Activated naive CD4-positive, alpha-beta T cell treated with anti-CD3 and anti-CD28 coated beads, Interleukin-2, amount 50 U/mL, for 72 hours (primary cell): ENCODE data around the gene TTPAL. TPM values are rescaled to one million over a fixed set of nuclear protein-coding genes. Genes with fewer than 3 reads are reported as not detected.
A peak's percentile ranks its signal among the peaks of the same experiment; 100 is the strongest.

Experiments
- ATAC-seq, 2 donors: fragments of 150-1000 bp; cut with Tn5 transposase; 2 replicates each; pipeline ENCODE4 v1.10.0; 2021; ENCODE audit warnings: mild to moderate bottlenecking in 2 of 2, moderate library complexity in 2 of 2
- DNase-seq, 2 donors: peaks; one replicate each; pipeline ENCODE4 v3.0.0; 2021 to 2022; ENCODE audit warnings: low spot score in 2 of 2
- H3K27ac Mint-ChIP-seq, 2 donors: one replicate each; pipeline ENCODE4 v1.8.0; 2022; ENCODE audit warnings: mild to moderate bottlenecking in 2 of 2, mixed read lengths in 2 of 2
- H3K36me3 Mint-ChIP-seq, 2 donors: one replicate each; pipeline ENCODE4 v1.8.0; 2022; ENCODE audit warnings: mixed read lengths in 2 of 2
- H3K9me3 Mint-ChIP-seq, 2 donors: one replicate each; pipeline ENCODE4 v1.8.0; 2022; ENCODE audit warnings: mixed read lengths in 2 of 2
- total RNA-seq, 2 donors: library from RNA; stranded (reverse); gene quantifications; one replicate each; pipeline ENCODE4 v1.2.3, GENCODE V29; 2022

Gene TTPAL
- total RNA-seq, 2 donors from 2014 or later: 7.5 to 15.4 TPM

- Mint-ChIP-seq H3K36me3 (peaks cover 9 to 12% of the 10 kb centered on the region in 2 donors), H3K9me3 (no peaks in the 10 kb centered on the region), H3K27ac (peak overlapping the region in 1 of 2 donors; percentile 83)
- ATAC-seq (no peak), DNase-seq (no peak)
Measured at GRCh38 chr20:44480097-44480496, 4.4 kb downstream of the TTPAL start.

DNA sequence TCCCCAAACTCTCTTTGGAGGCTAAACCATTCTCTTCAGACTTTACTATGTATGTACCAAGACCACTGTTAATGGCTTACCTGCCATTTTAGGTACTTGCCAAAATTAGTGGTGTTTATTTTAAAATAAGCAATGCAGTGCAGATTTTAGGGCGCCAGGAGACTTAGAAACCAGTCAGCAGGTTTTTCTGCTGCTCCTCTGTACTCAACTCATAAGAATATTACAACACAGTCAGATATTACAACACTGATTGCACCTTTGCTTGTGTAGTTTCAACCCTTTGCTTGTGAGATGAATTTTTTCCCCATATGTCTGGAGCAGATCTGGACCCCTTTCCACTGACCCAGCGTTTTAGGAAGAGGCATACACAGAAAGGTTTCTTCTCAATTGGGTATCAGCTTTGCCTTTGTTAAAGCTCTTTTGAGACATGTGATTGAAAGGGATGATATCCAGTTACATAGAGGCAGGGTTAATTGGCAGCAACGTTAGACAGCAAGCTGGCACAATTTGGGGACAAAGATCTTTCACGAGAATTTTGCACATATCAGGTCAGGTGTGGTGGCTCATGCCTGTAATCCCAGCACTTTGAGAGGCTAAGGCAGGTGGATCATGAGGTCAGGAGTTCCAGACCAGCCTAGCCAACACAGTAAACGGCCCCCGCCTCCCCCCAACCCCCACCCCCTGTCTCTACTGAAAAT is 6.2 kb downstream of the TTPAL start:
- no peaks in the 10 kb centered on the region for H3K9me3 Mint-ChIP-seq
- H3K36me3 Mint-ChIP-seq: peaks cover 5 to 7% of the 10 kb centered on the region in 2 donors
- no peak overlapping the region for H3K27ac Mint-ChIP-seq
- ATAC-seq: no peak
- no peak for DNase-seq

- no peak for DNase-seq
- H3K9me3 Mint-ChIP-seq: no peaks in the 10 kb centered on the region
- ATAC-seq: no peak
- peaks cover 5 to 7% of the 10 kb centered on the region in 2 donors for H3K36me3 Mint-ChIP-seq
- peak overlapping the region in 1 of 2 donors; percentile 44 for H3K27ac Mint-ChIP-seq
Measured at GRCh38 chr20:44483112-44483511, 7.4 kb downstream of the TTPAL start.

- peaks cover 5 to 7% of the 10 kb centered on the region in 2 donors for H3K36me3 Mint-ChIP-seq
- peak overlapping the region in 1 of 2 donors; percentile 73 for H3K27ac Mint-ChIP-seq
- DNase-seq: no peak
- ATAC-seq: peak; percentile 81 to 83
- H3K9me3 Mint-ChIP-seq: no peaks in the 10 kb centered on the region
Measured at GRCh38 chr20:44485078-44485829, 9.6 kb downstream of the TTPAL start.

DNA sequence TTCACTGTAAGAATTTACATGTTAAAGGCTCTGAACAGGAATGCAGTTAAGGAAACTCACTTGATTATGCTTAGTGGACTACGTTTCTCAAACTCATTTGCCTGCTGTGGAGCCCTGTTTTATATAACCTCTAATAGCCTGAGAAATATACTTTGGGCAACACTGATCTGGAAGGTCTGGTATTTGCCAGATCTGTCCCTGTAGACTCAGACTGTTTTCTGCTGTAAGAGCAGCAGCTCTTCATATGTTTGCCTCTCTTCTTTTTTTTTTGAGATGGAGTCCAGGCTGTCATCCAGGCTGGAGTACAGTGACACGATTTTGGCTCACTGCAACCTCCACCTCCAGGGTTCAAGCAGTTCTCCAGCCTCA is 10.1 kb downstream of the TTPAL start:
- Mint-ChIP-seq H3K9me3 (no peaks in the 10 kb centered on the region), H3K27ac (peak overlapping the region in 1 of 2 donors; percentile 73), H3K36me3 (peaks cover 5 to 7% of the 10 kb centered on the region in 2 donors)
- DNase-seq (no peak), ATAC-seq (no peak)

- H3K27ac Mint-ChIP-seq: peak overlapping the region; percentile 4 to 45
- no peaks in the 10 kb centered on the region for H3K9me3 Mint-ChIP-seq
- ATAC-seq: no peak
- no peaks in the 10 kb centered on the region for H3K36me3 Mint-ChIP-seq
- DNase-seq: no peak
Measured at GRCh38 chr20:44488551-44488950, 12.9 kb downstream of the TTPAL start.

DNA sequence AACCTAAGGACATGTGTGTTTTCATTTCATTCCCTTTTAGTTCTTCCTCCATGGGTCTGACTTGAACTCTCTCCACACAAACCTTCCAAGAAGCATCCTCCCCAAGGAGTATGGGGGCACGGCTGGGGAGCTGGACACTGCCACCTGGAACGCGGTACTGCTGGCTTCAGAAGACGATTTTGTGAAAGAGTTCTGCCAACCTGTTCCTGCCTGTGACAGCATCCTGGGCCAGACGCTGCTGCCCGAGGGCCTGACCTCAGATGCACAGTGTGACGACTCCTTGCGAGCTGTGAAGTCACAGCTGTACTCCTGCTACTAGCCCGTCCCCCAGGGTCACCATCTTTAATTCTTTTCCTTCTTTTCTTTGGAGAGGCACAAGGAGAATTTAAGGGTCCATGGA is 13.5 kb downstream of the TTPAL start:
- DNase-seq (no peak), ATAC-seq (no peak)
- H3K9me3 Mint-ChIP-seq: no peaks in the 10 kb centered on the region
- peaks cover 0 to 5% of the 10 kb centered on the region in 2 donors for H3K36me3 Mint-ChIP-seq
- H3K27ac Mint-ChIP-seq: peak overlapping the region; percentile 45 to 68

DNA sequence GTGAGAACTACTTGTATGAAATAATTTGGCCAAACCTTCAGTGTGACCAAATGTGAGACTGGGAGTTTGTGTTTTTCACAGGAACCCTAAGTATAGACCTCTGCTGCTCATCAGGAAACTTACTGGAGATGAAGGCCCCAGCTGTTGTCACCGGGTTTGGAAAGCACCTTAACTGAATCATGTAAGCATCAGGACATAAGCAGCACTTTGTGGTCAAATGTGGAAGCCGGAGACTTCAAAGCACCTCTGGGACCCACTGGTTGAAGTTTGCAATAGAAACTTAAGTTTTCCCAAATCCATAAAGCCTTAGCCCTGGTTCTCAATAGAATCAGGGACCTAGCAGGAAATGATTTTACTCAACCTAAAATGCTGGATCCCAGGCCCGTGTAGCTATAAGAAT is 14.3 kb downstream of the TTPAL start:
- peak in 1 of 2 donors; percentile 69 for ATAC-seq
- Mint-ChIP-seq H3K27ac (peak overlapping the region in 1 of 2 donors; percentile 68), H3K9me3 (no peaks in the 10 kb centered on the region), H3K36me3 (peaks cover 0 to 9% of the 10 kb centered on the region in 2 donors)
- no peak for DNase-seq

DNA sequence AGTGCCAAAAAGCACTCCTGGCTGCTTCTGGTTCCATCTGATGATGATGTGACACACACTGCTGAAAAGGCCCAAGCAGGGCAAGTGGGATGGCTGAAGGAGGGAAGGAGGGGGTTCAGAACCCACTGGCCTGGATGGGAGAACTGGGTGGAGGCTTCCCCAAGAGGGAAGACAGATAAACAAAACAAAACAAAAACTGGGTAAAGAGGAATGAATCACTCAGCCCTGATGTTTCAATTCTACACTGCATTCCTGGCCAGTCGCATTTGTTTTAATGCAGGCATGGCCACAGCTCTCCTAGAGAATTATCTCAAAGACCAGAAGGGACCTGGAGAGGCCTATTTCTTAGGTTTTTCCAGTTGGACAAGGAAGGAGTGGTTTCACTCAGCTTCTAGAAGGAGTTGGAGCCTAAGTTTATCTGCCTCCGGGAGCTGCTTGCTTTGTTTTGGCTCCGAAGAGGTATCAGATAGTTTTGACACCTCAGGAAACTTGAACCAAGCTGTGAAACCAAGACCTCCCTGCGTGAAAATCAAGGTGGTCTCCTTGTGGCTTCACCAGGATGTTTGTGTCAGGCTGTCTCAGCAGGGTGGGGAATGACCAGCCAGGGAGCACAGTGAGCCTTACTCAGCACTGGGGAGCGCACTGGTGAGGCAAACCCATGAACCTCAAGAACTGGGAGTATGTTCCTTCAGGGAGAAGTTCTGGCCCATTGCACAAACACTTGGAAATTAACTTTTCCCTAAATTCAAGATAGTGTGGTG is 16.1 kb downstream of the TTPAL start:
- peak overlapping the region; percentile 61 to 95 for H3K27ac Mint-ChIP-seq
- peaks cover 6 to 20% of the 10 kb centered on the region in 2 donors for H3K36me3 Mint-ChIP-seq
- ATAC-seq (no peak), DNase-seq (no peak)
- no peaks in the 10 kb centered on the region for H3K9me3 Mint-ChIP-seq

DNA sequence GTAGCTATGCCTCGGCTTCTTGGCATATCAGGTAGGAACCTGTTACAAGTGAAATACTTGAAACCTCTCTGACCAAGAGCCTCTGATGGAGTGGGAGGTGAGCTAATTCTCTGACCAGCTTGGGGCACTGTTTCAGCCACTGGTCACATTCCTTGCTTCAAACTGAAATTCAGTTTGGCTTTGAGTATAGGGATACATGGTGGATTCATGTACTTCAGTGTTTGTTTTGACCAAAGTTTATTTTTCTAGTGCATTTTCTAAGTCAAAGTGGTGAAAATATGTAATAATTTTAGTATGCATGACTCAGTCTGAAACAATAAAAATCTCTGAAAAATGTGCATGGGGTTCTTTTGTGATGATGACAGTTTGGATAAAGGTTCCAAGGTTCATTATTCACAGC is 18.6 kb downstream of the TTPAL start:
- Mint-ChIP-seq H3K36me3 (peaks cover 6 to 27% of the 10 kb centered on the region in 2 donors), H3K27ac (peak overlapping the region; percentile 62 to 88), H3K9me3 (no peaks in the 10 kb centered on the region)
- ATAC-seq (no peak), DNase-seq (no peak)

DNA sequence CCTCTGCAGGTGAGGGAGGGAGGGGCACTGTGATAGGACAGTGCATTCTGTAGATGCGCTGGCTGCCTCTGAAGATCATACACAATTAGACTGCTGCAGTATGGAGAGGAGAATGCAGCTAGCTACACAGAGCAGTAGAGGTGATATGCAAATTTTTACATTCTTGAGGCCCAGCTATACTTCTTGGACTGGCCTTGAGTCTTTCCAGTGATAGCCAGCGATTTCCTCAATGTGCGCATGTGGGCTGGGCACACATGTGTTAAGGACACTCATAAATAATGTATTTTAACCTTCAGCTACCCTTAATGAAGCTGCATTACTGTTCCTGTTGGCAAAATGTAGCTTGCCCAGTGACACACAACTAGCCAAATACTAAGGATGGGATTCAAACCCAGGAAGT is 19.0 kb downstream of the TTPAL start:
- H3K9me3 Mint-ChIP-seq: no peaks in the 10 kb centered on the region
- H3K36me3 Mint-ChIP-seq: peaks cover 6 to 27% of the 10 kb centered on the region in 2 donors
- ATAC-seq (no peak), DNase-seq (no peak)
- peak overlapping the region; percentile 62 to 88 for H3K27ac Mint-ChIP-seq

DNA sequence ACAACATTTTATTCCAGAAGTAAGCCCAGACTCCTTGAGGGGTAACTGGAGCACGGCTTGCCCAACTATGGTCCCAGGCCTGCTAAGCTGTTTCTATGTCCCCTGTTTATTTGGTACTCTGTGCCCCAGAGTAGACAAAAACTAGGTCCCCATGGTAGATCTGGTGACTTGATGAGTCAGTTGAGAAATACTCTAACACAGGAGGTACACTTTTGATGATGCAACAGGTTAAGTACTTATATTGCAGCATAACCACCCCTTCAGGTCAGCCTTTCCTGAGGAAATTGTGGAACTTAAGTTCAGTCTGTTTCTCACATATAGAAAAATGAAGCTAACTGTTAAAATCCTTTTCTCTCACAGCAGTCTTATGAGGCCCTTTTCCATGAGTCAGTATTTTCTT is 19.6 kb downstream of the TTPAL start:
- ATAC-seq: peak; percentile 11 to 46
- DNase-seq: no peak
- Mint-ChIP-seq H3K36me3 (peaks cover 6 to 27% of the 10 kb centered on the region in 2 donors), H3K9me3 (no peaks in the 10 kb centered on the region), H3K27ac (peak overlapping the region; percentile 88 to 97)

GRCh38 chr20:44495802-44496481 is 20.3 kb downstream of the TTPAL start:
- Mint-ChIP-seq H3K27ac (peak overlapping the region; percentile 88 to 97), H3K9me3 (no peaks in the 10 kb centered on the region), H3K36me3 (peaks cover 6 to 31% of the 10 kb centered on the region in 2 donors)
- ATAC-seq (peak; percentile 80 to 87), DNase-seq (peak in 1 of 2 donors; percentile 30)

GRCh38 chr20:44496976-44497375 is 21.3 kb downstream of the TTPAL start:
- Mint-ChIP-seq H3K9me3 (no peaks in the 10 kb centered on the region), H3K27ac (peak overlapping the region; percentile 88 to 97), H3K36me3 (peaks cover 11 to 31% of the 10 kb centered on the region in 2 donors)
- peak; percentile 75 to 76 for ATAC-seq
- peak in 1 of 2 donors; percentile 45 for DNase-seq

DNA sequence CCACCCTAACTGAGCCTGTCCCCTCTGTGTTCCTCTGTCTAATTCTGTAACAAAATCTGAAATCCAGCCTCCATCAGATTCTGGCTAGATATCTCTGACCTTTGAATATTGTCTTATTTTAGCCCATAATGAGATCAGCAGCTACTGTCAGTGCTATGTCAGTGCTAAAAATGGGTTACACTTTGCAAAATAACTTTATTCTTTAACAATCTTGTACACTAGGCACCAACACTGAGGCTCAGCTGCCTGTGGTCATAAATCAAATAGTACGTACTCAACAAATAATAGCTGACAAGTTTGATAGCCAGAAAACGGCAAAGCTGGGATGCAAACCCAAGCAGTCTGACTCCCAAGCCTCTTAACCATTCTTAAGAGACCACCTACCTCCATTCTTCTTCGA is 22.1 kb downstream of the TTPAL start:
- peaks cover 11 to 31% of the 10 kb centered on the region in 2 donors for H3K36me3 Mint-ChIP-seq
- peak overlapping the region; percentile 15 to 67 for H3K27ac Mint-ChIP-seq
- ATAC-seq (no peak), DNase-seq (no peak)
- H3K9me3 Mint-ChIP-seq: no peaks in the 10 kb centered on the region

- DNase-seq (no peak), ATAC-seq (no peak)
- H3K27ac Mint-ChIP-seq: peak overlapping the region in 1 of 2 donors; percentile 40
- no peaks in the 10 kb centered on the region for H3K9me3 Mint-ChIP-seq
- H3K36me3 Mint-ChIP-seq: peaks cover 11 to 22% of the 10 kb centered on the region in 2 donors
Measured at GRCh38 chr20:44500221-44500620, 24.5 kb downstream of the TTPAL start.
